PC-9 (cell line): ENCODE data around the gene TRAPPC3L.

ENCODE experiments used
- CTCF ChIP-seq: fragments of 200-600 bp; sonication (generic); conservative IDR thresholded peaks from 2 replicates; pipeline ENCODE4 v1.6.1; 2017; ENCODE audit warnings: mixed run types, antibody characterized with exemption, mild to moderate bottlenecking, moderate library complexity
- EZH2 ChIP-seq: fragments of 200-600 bp; sonication (generic); IDR thresholded peaks from 2 replicates; pipeline ENCODE4 v1.8.0; 2017; ENCODE audit warnings: antibody characterized with exemption, low read depth

- TF ChIP-seq CTCF, result no peak
- TF ChIP-seq EZH2, result no peak
Measured at GRCh38 chr6:116467096-116467495, 78.4 kb downstream of the TRAPPC3L start.
